Measurements from ENCODE around the gene MSH5. TPM values are rescaled to one million over a fixed set of nuclear protein-coding genes. Genes with fewer than 3 reads are reported as not detected.

Gene MSH5
- polyA plus RNA-seq, 3 donors: 0.58 to 31.2 (median 1.9) TPM

DNA sequence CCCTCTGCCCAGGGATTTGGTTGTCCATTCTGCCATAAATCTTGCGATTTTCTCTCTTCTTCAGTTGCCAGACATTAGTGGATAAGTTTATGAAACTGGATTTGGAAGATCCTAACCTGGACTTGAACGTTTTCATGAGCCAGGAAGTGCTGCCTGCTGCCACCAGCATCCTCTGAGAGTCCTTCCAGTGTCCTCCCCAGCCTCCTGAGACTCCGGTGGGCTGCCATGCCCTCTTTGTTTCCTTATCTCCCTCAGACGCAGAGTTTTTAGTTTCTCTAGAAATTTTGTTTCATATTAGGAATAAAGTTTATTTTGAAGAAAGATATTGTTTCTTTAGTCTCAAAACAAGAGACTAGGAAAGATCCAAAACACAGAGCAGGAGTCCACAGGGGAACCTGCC, 22.6 kb downstream of the MSH5 start, which contains the start of gene SAPCD1:
TSS of gene SAPCD1 (plus strand) at position 301 of the 400 bp plus-strand sequence. CDS start 399 bp downstream, outside the sequence.
- H4K20me1 ChIP-seq (ENCODE audit: insufficient read depth, low read length): no peaks in the 10 kb centered on the region
- intact Hi-C loops (cut with micrococcal nuclease): no loop called here
- H3K9me3 Mint-ChIP-seq: no peaks in the 10 kb centered on the region
- no peak within 1 kb of the TSS for H2AFZ ChIP-seq (ENCODE audit: insufficient read depth, low read depth, low read length, poor library complexity, severe bottlenecking)
- WGBS (ENCODE audit: insufficient coverage): 67% methylated on average over 1 of the region's 4 CpGs
- H3K27ac ChIP-seq (ENCODE audit: low read depth in 1 of 2, low read length in 2 of 2): no peak within 1 kb of the TSS
- peak within 1 kb of the TSS in 5 of 7 donors; percentile 15 to 31 (median 21) for H3K27ac Mint-ChIP-seq
- peaks cover 1 to 11% (median 1%) of the 10 kb centered on the region in 3 donors for H3K27me3 Mint-ChIP-seq (ENCODE audit: low read depth in 3 of 3)
- DNase-seq: no peak
- no peak within 1 kb of the TSS for H3K9ac ChIP-seq (ENCODE audit: insufficient read depth, low read length, poor library complexity, severe bottlenecking)
- no peaks in the 10 kb centered on the region for H3K27me3 ChIP-seq (ENCODE audit: control insufficient read depth in 2 of 2, insufficient read depth in 2 of 2, low read length in 2 of 2)
- peaks cover 5% of the 10 kb centered on the region for H3K4me1 Mint-ChIP-seq
- no peak within 1 kb of the TSS for H3K4me3 Mint-ChIP-seq
- no peak within 1 kb of the TSS for H3K4me2 ChIP-seq (replicated peaks; ENCODE audit: extremely low read depth, low read length, poor library complexity, severe bottlenecking)
- no peaks in the 10 kb centered on the region for H3K79me2 ChIP-seq (ENCODE audit: insufficient read depth, low read length)
- TF ChIP-seq, protein P1, sequence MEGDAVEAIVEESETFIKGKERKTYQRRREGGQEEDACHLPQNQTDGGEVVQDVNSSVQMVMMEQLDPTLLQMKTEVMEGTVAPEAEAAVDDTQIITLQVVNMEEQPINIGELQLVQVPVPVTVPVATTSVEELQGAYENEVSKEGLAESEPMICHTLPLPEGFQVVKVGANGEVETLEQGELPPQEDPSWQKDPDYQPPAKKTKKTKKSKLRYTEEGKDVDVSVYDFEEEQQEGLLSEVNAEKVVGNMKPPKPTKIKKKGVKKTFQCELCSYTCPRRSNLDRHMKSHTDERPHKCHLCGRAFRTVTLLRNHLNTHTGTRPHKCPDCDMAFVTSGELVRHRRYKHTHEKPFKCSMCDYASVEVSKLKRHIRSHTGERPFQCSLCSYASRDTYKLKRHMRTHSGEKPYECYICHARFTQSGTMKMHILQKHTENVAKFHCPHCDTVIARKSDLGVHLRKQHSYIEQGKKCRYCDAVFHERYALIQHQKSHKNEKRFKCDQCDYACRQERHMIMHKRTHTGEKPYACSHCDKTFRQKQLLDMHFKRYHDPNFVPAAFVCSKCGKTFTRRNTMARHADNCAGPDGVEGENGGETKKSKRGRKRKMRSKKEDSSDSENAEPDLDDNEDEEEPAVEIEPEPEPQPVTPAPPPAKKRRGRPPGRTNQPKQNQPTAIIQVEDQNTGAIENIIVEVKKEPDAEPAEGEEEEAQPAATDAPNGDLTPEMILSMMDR (IDR thresholded peaks at IDR 0.05): no peak
- H3K36me3 Mint-ChIP-seq: peaks cover 37 to 56% of the 10 kb centered on the region in 2 donors
- H3K4me1 ChIP-seq (ENCODE audit: control insufficient read depth in 1 of 2, insufficient read depth in 2 of 2, low read length in 2 of 2): peaks cover 2% of the 10 kb centered on the region in 2 donors
- H3K36me3 ChIP-seq (replicated peaks in 1 of 2; ENCODE audit: control insufficient read depth in 1 of 2, insufficient read depth in 2 of 2, low read length in 2 of 2): peaks cover 18 to 50% of the 10 kb centered on the region in 2 donors
- H3K9me3 ChIP-seq (replicated peaks in 1 of 2; ENCODE audit: control insufficient read depth in 1 of 2, insufficient read depth in 1 of 2, low read length in 2 of 2): no peaks in the 10 kb centered on the region
- no peak within 1 kb of the TSS for H3K4me3 ChIP-seq (replicated peaks in 1 of 3; ENCODE audit: low read depth in 2 of 3, low read length in 3 of 3)

DNA sequence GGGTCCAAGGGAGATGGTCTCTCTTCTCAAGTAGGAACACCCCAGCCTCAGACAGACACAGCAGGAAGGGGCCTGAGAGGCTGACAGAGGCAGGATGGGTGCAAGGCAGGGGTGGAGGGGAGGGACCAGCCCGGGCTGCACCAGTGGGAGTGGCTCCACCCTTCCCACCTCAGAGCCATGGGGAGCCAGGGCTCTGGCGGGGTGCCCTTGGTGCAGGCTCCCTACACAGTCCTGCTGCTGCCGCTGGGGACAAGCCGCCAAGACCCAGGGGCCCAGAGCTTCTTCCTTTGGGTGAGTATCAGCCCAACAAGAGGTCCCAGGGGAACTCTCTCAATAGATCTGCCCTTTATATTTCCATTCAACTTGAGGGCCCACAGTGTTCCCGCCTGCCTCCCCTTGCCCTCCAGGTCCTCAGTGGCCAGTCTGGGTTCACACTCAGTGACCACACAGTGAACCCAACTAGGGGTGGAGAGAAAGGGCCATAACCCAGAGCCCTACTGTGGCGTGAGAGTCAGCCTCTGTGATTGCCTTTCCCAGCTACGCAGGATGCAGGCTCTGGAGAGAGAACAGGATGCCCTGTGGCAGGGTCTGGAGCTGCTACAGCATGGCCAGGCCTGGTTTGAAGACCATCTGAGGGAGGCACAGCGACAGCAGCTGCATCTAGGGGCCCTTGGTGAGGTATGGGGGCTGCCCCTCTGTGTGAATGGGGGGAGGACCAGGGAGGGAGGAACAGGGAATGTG, 23.2 kb downstream of the MSH5 start:
- Histone ChIP-seq H4K20me1 (ENCODE audit: insufficient read depth, low read length) (no peaks in the 10 kb centered on the region), H3K9ac (ENCODE audit: insufficient read depth, low read length, poor library complexity, severe bottlenecking) (no peak overlapping the region), H3K27me3 (ENCODE audit: control insufficient read depth in 2 of 2, insufficient read depth in 2 of 2, low read length in 2 of 2) (no peaks in the 10 kb centered on the region), H3K4me3 (replicated peaks in 1 of 3; ENCODE audit: low read depth in 2 of 3, low read length in 3 of 3) (no peak overlapping the region), H3K27ac (ENCODE audit: low read depth in 1 of 2, low read length in 2 of 2) (no peak overlapping the region), H3K4me1 (ENCODE audit: control insufficient read depth in 1 of 2, insufficient read depth in 2 of 2, low read length in 2 of 2) (peaks cover 8 to 9% of the 10 kb centered on the region in 2 donors), H2AFZ (ENCODE audit: insufficient read depth, low read depth, low read length, poor library complexity, severe bottlenecking) (no peak overlapping the region), H3K4me2 (replicated peaks; ENCODE audit: extremely low read depth, low read length, poor library complexity, severe bottlenecking) (no peak overlapping the region), H3K36me3 (replicated peaks in 1 of 2; ENCODE audit: control insufficient read depth in 1 of 2, insufficient read depth in 2 of 2, low read length in 2 of 2) (peaks cover 18 to 48% of the 10 kb centered on the region in 2 donors), H3K79me2 (ENCODE audit: insufficient read depth, low read length) (no peaks in the 10 kb centered on the region), H3K9me3 (replicated peaks in 1 of 2; ENCODE audit: control insufficient read depth in 1 of 2, insufficient read depth in 1 of 2, low read length in 2 of 2) (no peaks in the 10 kb centered on the region)
- Mint-ChIP-seq H3K27ac (peak overlapping the region in 4 of 7 donors; percentile 10 to 26 (median 18)), H3K4me3 (no peak overlapping the region), H3K9me3 (peaks cover 0 to 1% (median 0%) of the 10 kb centered on the region in 7 donors), H3K27me3 (ENCODE audit: low read depth in 3 of 3) (peaks cover under 1 to 11% (median 1%) of the 10 kb centered on the region in 3 donors), H3K4me1 (peaks cover 10% of the 10 kb centered on the region), H3K36me3 (peaks cover 37 to 55% of the 10 kb centered on the region in 2 donors)
- no peak for DNase-seq
- intact Hi-C loops (cut with micrococcal nuclease): no loop called here
- TF ChIP-seq, protein P1 (IDR thresholded peaks at IDR 0.05): no peak
- WGBS (ENCODE audit: insufficient coverage): 91% methylated on average over 7 of the region's 8 CpGs
